NOMO-1 (cell line): ENCODE results near the gene KISS1R.
"Not testable (repeated sequence)": the region's sequence is repeated elsewhere in the genome, so short reads cannot be mapped to it uniquely, and the experiment has no call there.

Experiments
- DNase-seq, 2 experiments: peaks; one replicate each; lab custom pipeline; 2025; ENCODE audit not compliant: unreplicated experiment in 2 of 2; lab: John Stamatoyannopoulos, UW

KISS1R gene

GRCh38 chr19:917323-918151 is at the start of gene KISS1R:
Gene KISS1R (plus strand): TSS chr19:917333. CDS start chr19:917503, 170 bp downstream.
- peak in 1 of 2 experiments; percentile 30 for DNase-seq

- DNase-seq, result no peak
Measured at GRCh38 chr19:867855-868457, 49.2 kb upstream of the KISS1R start.

DNA sequence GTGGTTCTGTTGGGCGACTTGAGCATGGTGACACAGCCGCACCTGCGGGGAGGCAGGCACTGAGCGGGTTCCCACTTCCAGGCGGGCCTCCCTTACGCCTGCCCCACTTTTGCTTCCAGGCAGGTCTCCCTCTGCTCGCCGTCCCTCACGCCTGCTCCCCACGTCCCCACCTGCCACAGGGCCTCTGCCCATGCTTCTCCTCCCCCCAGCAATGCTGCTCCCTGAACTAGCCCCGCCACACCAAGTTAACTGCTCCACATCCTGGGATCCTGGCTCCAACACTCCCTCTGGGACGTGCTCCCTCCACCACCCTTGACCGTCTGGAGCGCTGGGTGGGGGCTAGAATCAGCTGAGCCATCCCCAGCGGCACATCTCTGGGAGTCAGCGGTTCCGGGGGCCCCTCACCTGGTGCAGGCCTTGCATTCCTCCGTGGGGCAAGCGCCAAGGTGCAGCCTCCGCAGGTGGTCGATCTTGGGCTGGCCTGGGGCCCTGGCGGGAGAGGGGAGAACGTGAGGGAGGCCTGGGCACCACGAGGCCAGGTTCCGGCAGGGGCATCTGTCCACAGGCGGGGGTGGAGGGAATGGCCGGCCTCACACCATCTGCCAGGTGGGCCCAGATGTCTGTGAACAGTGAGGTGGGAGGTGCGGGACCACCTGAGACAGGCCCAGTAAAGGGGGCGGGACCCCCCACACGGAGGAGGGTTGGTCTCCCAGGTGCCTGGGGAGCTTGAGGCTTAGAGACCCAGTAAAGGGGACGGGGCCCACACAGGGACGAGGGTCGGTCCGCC is 48.5 kb upstream of the KISS1R start:
- DNase-seq, result no peak

DNA sequence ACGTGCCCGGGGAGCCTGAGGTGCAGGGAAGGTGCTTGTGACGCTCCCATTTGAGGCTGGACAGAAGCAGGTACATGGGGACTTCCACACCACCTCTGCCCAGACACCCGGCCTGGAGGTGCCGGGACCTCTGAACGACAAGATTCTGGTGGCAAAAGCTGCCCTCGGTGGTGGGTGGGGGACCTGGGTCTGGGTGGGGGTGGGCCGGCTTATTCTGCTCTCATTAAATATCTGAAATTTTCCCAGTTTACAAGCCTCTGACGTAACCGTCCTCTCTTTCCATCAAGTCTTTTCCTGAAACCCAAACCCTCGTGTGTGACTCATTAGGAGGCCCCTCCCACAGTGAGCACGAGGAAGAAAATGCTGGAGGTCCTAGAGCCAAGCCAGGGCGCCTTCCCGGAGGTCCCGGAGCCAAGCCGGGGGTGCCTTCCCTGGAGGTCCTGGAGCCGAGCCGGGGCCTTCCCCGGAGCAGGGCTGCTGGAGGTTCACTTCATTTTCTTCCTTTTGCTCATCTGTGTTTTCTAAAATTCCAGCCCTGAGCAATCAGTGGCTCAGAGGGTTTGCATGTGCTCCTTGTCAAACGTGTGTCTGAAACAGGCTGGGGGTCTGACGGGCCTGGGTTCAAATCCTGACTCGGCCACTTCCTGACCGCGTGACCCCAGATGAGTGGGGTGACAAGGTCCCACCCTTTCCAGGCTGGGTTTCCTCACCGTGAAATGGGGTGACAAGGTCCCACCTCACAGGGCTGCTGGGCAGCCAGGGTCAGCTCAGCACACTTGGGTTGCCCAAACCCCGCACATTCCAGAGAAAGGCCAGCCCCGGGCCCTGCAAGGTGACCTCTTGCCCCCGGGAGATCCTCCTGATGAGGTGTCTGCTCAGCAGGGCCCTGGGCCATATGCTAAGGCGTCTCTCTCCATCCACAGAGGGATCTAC is 47.6 kb upstream of the KISS1R start:
- no peak for DNase-seq

DNA sequence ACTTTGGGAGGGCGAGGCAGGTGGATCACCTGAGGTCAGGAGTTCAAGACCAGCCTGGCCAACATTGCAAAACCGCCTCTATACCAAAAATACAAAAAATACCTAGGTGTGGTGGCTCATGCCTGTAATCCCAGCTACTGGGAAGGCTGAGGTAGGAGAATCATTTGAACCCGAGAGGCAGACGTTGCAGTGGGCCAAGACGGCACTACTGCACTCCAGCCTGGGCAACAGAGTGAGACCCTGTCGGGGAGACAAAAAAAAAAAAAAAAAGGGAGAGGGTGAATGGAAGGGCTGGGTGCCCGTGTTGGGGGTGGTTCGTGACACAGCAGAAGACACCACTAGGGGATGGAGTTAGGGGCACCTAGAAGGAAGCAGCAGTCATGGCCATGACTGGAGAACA is 46.8 kb upstream of the KISS1R start:
- no peak for DNase-seq

DNA sequence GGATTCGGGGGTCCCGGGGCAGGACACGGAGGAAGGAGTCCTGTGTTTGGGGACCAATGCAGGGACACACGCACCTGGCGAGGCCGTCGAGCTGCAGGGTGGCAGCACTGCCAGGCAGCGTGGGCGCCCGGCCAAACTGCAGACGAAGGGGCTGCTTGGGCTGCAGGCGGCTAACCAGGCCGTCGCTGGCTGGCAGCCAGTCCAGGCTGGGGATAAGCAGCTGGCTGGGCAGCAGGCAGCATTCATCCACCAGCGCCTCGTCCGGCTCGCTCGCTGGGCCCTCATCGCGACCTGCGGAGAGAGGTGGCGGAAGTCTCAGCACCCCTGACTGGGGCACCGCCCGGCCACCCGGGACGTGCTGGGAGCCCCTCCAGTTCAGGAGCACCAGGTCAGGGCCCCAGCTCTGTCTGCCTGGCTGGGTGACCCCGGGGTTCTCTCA is 46.2 kb upstream of the KISS1R start:
- DNase-seq, result no peak

- no peak for DNase-seq
Measured at GRCh38 chr19:871446-872265, 45.5 kb upstream of the KISS1R start.

DNA sequence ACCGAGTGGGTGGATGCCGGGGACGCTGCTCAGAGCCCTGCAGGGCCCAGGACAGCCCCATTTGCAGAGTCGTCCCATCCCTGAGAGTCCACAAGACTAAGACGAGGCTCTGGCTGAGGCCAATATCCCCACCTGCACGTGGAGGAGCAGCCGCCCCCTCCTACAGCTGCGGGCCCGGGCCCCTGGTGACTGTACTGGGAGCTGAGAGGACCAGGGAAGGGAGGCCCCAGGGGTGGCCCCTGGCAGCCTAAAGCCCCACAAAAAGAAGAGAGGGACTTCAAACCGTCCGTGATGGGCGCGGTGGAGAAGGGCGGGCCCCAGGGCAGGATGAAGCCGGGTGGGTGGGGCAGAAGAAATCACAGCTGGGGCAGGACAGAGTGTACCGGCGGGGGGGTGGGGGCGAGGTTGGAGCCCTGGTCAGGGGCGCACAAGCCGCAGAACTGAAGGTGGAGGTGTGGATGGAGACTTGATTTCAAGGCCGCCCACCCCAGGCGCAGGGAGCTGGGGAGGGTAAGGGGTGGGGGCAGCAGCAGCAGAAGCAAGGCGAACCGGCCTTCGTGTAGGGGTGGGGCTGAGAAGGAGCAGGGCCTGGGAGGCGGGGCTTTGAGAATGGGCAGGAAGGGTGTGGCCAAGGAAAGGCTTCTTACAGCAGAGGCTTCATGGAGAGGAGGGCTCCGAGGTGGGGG is 44.7 kb upstream of the KISS1R start:
- DNase-seq, result peak; percentile 57 to 60

GRCh38 chr19:873084-873483 is 44.0 kb upstream of the KISS1R start:
- no peak for DNase-seq

DNA sequence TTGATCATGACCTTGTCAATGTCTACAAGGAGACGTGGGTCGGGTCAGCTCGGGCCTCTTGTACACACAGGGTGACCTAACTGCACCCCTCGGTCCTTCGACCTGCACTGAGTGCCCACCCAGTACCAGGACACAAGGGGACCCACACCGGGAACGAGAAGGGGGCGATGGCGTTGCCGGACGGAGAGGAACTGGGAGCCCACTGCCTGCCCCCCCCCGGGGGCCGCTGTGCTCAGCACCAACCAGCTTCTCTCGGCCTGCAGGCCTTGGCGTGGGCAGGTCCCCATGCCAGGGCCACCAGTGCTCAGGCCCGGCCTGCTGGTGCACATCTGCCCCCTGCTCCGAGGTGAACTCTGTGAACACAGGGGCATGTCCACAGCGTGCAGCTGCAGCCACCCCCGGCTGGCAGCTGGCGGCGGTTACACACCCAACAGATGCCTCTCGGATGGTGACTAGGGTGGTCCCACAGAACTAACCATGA is 43.5 kb upstream of the KISS1R start:
- no peak for DNase-seq

DNA sequence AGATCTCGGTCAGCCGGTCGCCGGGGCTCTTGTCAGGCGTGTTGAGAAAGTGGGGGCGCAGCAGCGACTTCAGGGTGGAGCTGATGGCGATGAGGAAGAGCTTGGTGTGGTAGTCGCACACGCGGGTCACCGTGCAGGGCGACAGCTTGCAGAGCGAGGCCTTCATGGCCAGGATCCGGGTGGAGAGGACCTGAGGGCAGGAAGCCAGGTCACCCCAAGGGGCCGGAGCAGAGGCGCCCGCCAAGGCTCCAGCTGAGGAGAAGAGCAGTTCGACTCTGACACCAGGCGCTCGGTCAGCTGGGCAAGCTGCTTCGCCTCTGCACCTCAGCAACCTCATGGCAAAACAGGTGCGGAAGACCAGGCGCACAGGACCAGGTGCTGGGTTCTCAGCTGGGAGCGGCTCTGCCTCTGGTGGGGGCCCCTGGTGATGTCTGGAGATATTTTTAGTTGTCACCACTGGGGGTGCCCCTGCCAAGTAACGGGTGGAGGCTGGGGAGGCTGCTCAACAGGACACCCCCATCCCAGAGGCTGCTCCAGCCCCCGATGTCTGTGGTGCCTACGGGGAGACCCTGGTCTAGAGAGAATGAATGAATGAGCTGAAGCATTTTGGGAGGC is 41.8 kb upstream of the KISS1R start:
- no peak for DNase-seq

GRCh38 chr19:876089-876488 is 41.0 kb upstream of the KISS1R start:
- no peak for DNase-seq

- no peak for DNase-seq
Measured at GRCh38 chr19:876780-877314, 40.3 kb upstream of the KISS1R start.

GRCh38 chr19:877992-878660 is 39.0 kb upstream of the KISS1R start:
- not testable (repeated sequence) for DNase-seq

GRCh38 chr19:878751-879561 is 38.2 kb upstream of the KISS1R start:
- not testable (repeated sequence) for DNase-seq

DNA sequence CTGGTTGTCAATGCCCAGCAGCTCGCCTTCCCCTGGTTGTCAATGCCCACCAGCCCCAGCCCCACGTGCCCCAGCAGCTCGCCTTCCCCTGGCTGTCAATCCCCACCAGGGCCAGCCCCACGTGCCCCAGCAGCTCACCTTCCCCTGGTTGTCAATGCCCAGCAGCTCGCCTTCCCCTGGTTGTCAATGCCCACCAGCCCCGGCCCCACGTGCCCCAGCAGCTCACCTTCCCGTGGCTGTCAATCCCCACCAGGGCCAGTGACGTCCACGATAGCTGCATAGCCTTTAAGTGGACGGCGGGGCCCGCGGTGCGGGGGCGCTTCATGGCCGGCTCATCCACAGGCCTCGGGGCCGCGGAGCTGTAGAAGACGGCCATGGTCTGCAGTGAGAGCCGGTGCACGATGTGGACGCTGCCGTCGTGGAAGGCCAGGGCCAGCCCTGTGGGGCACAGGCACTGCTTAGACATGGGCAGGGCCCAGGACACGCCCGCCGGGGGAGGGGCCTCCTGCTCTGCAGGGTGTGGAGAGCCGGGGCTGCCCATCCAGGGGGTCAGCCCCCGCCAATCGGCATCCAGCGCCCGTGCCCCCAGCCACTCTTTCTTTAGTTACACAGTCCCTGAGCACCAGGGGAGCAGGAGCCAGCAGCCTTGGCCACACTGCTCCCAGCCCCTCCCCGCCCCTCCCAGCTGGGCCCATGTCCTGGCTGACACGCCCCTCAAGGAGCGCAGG is 37.3 kb upstream of the KISS1R start:
- DNase-seq, result no peak
